GM10248 (cell line): ENCODE measurements around the gene GPR143.

Experiments used
- CTCF ChIA-PET: fragments of 300-600 bp; sonication (Branson Sonifier 250); formaldehyde crosslinking; extraction: SDS; loops from one replicate; lab custom pipeline; 2021; ENCODE audit warnings: antibody characterized with exemption; lab: Yijun Ruan, JAX
- POLR2A ChIA-PET: fragments of 350-650 bp; sonication (Branson Sonifier 250); formaldehyde crosslinking; extraction: SDS; loops from one replicate; lab custom pipeline; 2020; ENCODE audit warnings: antibody characterized with exemption; lab: Yijun Ruan, JAX
- DNase-seq: peaks from one replicate; pipeline ENCODE4 v3.0.0; 2012; ENCODE audit errors: extremely low spot score
- CTCF ChIP-seq: IDR thresholded peaks from 2 replicates; pipeline ENCODE4 v1.5.1; 2012; ENCODE audit warnings: mild to moderate bottlenecking, low read depth; ENCODE audit errors: extremely low read depth, missing control alignments, control extremely low read depth

Gene GPR143

GRCh38 chrX:9797384-9798360 lies 32.0 kb upstream of the GPR143 start:
- TF ChIP-seq CTCF = no peak
- no peak for DNase-seq
- CTCF ChIA-PET = no interaction called here
- POLR2A ChIA-PET = no interaction called here

- CTCF ChIA-PET = no interaction called here
- no peak for TF ChIP-seq CTCF
- POLR2A ChIA-PET = no interaction called here
- DNase-seq = no peak
These were observed 28.8 kb upstream of the GPR143 start for GRCh38 chrX:9794495-9794894.

GRCh38 chrX:9790866-9791265 lies 25.2 kb upstream of the GPR143 start:
- POLR2A ChIA-PET = no interaction called here
- CTCF ChIA-PET = no interaction called here
- DNase-seq = no peak
- TF ChIP-seq CTCF = no peak

- DNase-seq = no peak
- ChIA-PET CTCF (interaction anchor here (1.7 kb wide), 1 partner anchor 29 kb away, joined by 3 read pairs; no protein-coding TSS in a partner anchor), POLR2A (no interaction called here)
- no peak for TF ChIP-seq CTCF
These were observed 23.9 kb upstream of the GPR143 start for GRCh38 chrX:9789555-9789954.

- ChIA-PET CTCF (interaction anchor here (1.7 kb wide), 1 partner anchor 30 kb away, joined by 3 read pairs; no protein-coding TSS in a partner anchor), POLR2A (no interaction called here)
- no peak for DNase-seq
- no peak for TF ChIP-seq CTCF
These were observed 23.3 kb upstream of the GPR143 start for GRCh38 chrX:9788911-9789310.

GRCh38 chrX:9786798-9787635 lies 21.4 kb upstream of the GPR143 start:
- CTCF ChIA-PET = no interaction called here
- POLR2A ChIA-PET = no interaction called here

More at GRCh38 chrX:9786798-9787635, 21.4 kb upstream of the GPR143 start:
- no peak for TF ChIP-seq CTCF
- no peak for DNase-seq
